Upper lobe of left lung (tissue), 4 donors: ENCODE measurements around the gene ASIC2.

Experiments
- EP300 ChIP-seq, 4 donors: sonication (generic); formaldehyde crosslinking; IDR thresholded peaks; one replicate each; pipeline ENCODE4 v1.5.1; 2017; ENCODE audit warnings: antibody characterized with exemption in 4 of 4, control low read depth in 2 of 4
- POLR2AphosphoS5 ChIP-seq, 2 donors: sonication (generic); formaldehyde crosslinking; IDR thresholded peaks; one replicate each; pipeline ENCODE4 v1.5.1; 2017; ENCODE audit warnings: antibody characterized with exemption in 2 of 2
- TF ChIP-seq, protein P1 (sequence below), 6 experiments: fragments of 450-650 bp in 4 of 6; fragments of 200-600 bp in 2 of 6; sonication (generic) in 2 of 6; IDR thresholded peaks; one replicate each; pipeline ENCODE4 v1.5.1; 2016 to 2019; ENCODE audit warnings: antibody characterized with exemption in 6 of 6

DNA sequence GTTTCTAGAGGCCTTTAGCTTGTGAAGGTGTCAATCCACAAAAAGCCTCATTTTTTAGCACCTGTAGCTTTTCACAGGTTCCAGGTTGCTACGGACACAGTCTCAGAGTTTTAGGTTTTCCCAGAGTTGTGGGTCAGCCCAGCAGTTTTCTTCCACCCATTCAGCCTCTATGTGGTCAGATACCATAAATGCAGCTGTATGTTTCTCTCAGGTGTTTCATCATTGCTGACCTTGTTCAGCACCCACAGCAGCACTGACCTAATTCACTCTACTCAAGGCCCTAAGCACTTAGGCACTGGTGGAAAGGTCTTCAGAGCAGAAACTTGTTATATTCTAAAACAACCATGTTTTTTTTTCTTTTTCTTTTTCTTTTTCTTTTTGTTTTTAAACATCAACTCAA lies 316.5 kb downstream of the ASIC2 start:
- TF ChIP-seq POLR2AphosphoS5 (IDR thresholded peaks at IDR 0.05) (no peak), EP300 (IDR thresholded peaks at IDR 0.05) (no peak)
- TF ChIP-seq, protein P1, sequence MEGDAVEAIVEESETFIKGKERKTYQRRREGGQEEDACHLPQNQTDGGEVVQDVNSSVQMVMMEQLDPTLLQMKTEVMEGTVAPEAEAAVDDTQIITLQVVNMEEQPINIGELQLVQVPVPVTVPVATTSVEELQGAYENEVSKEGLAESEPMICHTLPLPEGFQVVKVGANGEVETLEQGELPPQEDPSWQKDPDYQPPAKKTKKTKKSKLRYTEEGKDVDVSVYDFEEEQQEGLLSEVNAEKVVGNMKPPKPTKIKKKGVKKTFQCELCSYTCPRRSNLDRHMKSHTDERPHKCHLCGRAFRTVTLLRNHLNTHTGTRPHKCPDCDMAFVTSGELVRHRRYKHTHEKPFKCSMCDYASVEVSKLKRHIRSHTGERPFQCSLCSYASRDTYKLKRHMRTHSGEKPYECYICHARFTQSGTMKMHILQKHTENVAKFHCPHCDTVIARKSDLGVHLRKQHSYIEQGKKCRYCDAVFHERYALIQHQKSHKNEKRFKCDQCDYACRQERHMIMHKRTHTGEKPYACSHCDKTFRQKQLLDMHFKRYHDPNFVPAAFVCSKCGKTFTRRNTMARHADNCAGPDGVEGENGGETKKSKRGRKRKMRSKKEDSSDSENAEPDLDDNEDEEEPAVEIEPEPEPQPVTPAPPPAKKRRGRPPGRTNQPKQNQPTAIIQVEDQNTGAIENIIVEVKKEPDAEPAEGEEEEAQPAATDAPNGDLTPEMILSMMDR (IDR thresholded peaks at IDR 0.05) = no peak
